ENCODE data around the gene RPS6KA4.

DNA sequence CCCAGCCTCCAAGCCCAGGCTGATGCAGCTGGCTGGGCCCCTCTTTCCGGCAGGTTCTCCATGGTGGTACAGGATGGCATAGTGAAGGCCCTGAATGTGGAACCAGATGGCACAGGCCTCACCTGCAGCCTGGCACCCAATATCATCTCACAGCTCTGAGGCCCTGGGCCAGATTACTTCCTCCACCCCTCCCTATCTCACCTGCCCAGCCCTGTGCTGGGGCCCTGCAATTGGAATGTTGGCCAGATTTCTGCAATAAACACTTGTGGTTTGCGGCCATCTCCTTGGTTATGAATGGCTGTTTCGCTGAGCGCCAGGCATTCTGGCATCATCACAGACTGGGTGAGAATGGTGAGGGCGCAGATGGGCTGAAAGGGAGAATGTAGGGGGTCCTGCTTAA is 37.4 kb upstream of the RPS6KA4 start:
- TF ChIP-seq, protein P1, sequence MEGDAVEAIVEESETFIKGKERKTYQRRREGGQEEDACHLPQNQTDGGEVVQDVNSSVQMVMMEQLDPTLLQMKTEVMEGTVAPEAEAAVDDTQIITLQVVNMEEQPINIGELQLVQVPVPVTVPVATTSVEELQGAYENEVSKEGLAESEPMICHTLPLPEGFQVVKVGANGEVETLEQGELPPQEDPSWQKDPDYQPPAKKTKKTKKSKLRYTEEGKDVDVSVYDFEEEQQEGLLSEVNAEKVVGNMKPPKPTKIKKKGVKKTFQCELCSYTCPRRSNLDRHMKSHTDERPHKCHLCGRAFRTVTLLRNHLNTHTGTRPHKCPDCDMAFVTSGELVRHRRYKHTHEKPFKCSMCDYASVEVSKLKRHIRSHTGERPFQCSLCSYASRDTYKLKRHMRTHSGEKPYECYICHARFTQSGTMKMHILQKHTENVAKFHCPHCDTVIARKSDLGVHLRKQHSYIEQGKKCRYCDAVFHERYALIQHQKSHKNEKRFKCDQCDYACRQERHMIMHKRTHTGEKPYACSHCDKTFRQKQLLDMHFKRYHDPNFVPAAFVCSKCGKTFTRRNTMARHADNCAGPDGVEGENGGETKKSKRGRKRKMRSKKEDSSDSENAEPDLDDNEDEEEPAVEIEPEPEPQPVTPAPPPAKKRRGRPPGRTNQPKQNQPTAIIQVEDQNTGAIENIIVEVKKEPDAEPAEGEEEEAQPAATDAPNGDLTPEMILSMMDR (conservative IDR thresholded peaks at IDR 0.05; ENCODE audit: low read length): no peak
- no peak for TF ChIP-seq EZH2phosphoT487 (IDR thresholded peaks at IDR 0.05; ENCODE audit: borderline replicate concordance, low read depth, low read length)

All from OCI-LY7 (cell line).